ENCODE data around the gene CAMTA1. TPM values are rescaled to one million over a fixed set of nuclear protein-coding genes. Genes with fewer than 3 reads are reported as not detected.

CAMTA1 gene
- total RNA-seq, 1 donor from 2014 or later, result 43.1 TPM

- intact Hi-C loops (cut with micrococcal nuclease), result no loop called here
Observed at GRCh38 chr1:7659514-7659913, 874.3 kb downstream of the CAMTA1 start.

- intact Hi-C loops (cut with micrococcal nuclease), result no loop called here
Observed at GRCh38 chr1:7663451-7664146, 878.3 kb downstream of the CAMTA1 start.

GRCh38 chr1:7664147-7664892 lies 879.1 kb downstream of the CAMTA1 start:
- intact Hi-C loops (cut with micrococcal nuclease), result no loop called here

- intact Hi-C loops (cut with micrococcal nuclease), result no loop called here
Observed at GRCh38 chr1:7664893-7665250, 879.6 kb downstream of the CAMTA1 start.

- intact Hi-C loops (cut with micrococcal nuclease), result no loop called here
Observed at GRCh38 chr1:7666249-7666648, 881.0 kb downstream of the CAMTA1 start.

- intact Hi-C loops (cut with micrococcal nuclease), result loop anchor here (1.0 kb wide), 2 partner anchors 86 to 235 kb away; no protein-coding TSS in a partner anchor
Observed at GRCh38 chr1:7667159-7667558, 881.9 kb downstream of the CAMTA1 start.

GRCh38 chr1:7667625-7668218 lies 882.5 kb downstream of the CAMTA1 start:
- intact Hi-C loops (cut with micrococcal nuclease), result loop anchor here (1.0 kb wide), 2 partner anchors 86 to 235 kb away; no protein-coding TSS in a partner anchor

GRCh38 chr1:7669559-7670311 lies 884.5 kb downstream of the CAMTA1 start:
- intact Hi-C loops (cut with micrococcal nuclease), result no loop called here

- intact Hi-C loops (cut with micrococcal nuclease), result no loop called here
Observed at GRCh38 chr1:7670334-7671145, 885.3 kb downstream of the CAMTA1 start.

- intact Hi-C loops (cut with micrococcal nuclease), result no loop called here
Observed at GRCh38 chr1:7671146-7671465, 885.9 kb downstream of the CAMTA1 start.

GRCh38 chr1:7671676-7672075 lies 886.4 kb downstream of the CAMTA1 start:
- intact Hi-C loops (cut with micrococcal nuclease), result no loop called here

GRCh38 chr1:7672864-7673263 lies 887.6 kb downstream of the CAMTA1 start:
- intact Hi-C loops (cut with micrococcal nuclease), result no loop called here

GRCh38 chr1:7674972-7675371 lies 889.7 kb downstream of the CAMTA1 start:
- intact Hi-C loops (cut with micrococcal nuclease), result no loop called here

- intact Hi-C loops (cut with micrococcal nuclease), result no loop called here
Observed at GRCh38 chr1:7675431-7676273, 890.4 kb downstream of the CAMTA1 start.

GRCh38 chr1:7676274-7676945 lies 891.2 kb downstream of the CAMTA1 start:
- intact Hi-C loops (cut with micrococcal nuclease), result no loop called here

- intact Hi-C loops (cut with micrococcal nuclease), result no loop called here
Observed at GRCh38 chr1:7677111-7677510, 891.9 kb downstream of the CAMTA1 start.

- intact Hi-C loops (cut with micrococcal nuclease), result no loop called here
Observed at GRCh38 chr1:7677815-7678214, 892.6 kb downstream of the CAMTA1 start.

- intact Hi-C loops (cut with micrococcal nuclease), result no loop called here
Observed at GRCh38 chr1:7678491-7679158, 893.4 kb downstream of the CAMTA1 start.
